GM06990 (cell line): ENCODE data around the gene MACROH2A2.

ENCODE experiments used
- DNase-seq: peaks from one replicate; pipeline ENCODE4 v3.0.0-alpha.2; 2011; ENCODE audit not compliant: insufficient read length; ENCODE audit errors: extremely low read depth
- H3K27me3 ChIP-seq: replicated peaks from 2 replicates; pipeline ENCODE4 v1.6.0; 2011; ENCODE audit warnings: low read length; ENCODE audit not compliant: control insufficient read depth, insufficient read depth
- H3K36me3 ChIP-seq: 2 replicates; pipeline ENCODE4 v1.5.1; 2011; ENCODE audit warnings: low read length; ENCODE audit not compliant: control insufficient read depth, insufficient read depth
- H3K4me3 ChIP-seq: replicated peaks from 2 replicates; pipeline ENCODE4 v1.5.1; 2011; ENCODE audit warnings: low read depth, mild to moderate bottlenecking, control low read depth, low read length
- CTCF ChIP-seq: IDR thresholded peaks from 2 replicates; pipeline ENCODE4 v1.5.1; 2011; ENCODE audit warnings: low read length, control low read depth, mild to moderate bottlenecking, inconsistent platforms; ENCODE audit not compliant: insufficient read depth, poor library complexity, severe bottlenecking

The MACROH2A2 gene

GRCh38 chr10:70084189-70084588 lies 31.5 kb downstream of the MACROH2A2 start:
- DNase-seq, result no peak
- H3K27me3 ChIP-seq, result no peaks in the 10 kb centered on the region; the same call in 1 of the 2 replicates
- no peaks in the 10 kb centered on the region for H3K36me3 ChIP-seq
- H3K4me3 ChIP-seq, result no peak overlapping the region
- TF ChIP-seq CTCF, result no peak

- H3K4me3 ChIP-seq, result no peak overlapping the region
- H3K36me3 ChIP-seq, result no peaks in the 10 kb centered on the region
- H3K27me3 ChIP-seq, result no peaks in the 10 kb centered on the region; the same call in 1 of the 2 replicates
- TF ChIP-seq CTCF, result no peak
- no peak for DNase-seq
These were observed 33.4 kb downstream of the MACROH2A2 start for GRCh38 chr10:70085975-70086613.

- no peak overlapping the region for H3K4me3 ChIP-seq
- H3K36me3 ChIP-seq, result no peaks in the 10 kb centered on the region
- DNase-seq, result no peak
- no peak for TF ChIP-seq CTCF
- H3K27me3 ChIP-seq, result no peaks in the 10 kb centered on the region; the same call in 1 of the 2 replicates
These were observed 35.1 kb downstream of the MACROH2A2 start for GRCh38 chr10:70087616-70088307.

GRCh38 chr10:70088308-70088698 lies 35.7 kb downstream of the MACROH2A2 start:
- no peak for DNase-seq
- H3K4me3 ChIP-seq, result no peak overlapping the region
- no peak for TF ChIP-seq CTCF
- no peaks in the 10 kb centered on the region for H3K36me3 ChIP-seq
- H3K27me3 ChIP-seq, result no peaks in the 10 kb centered on the region; the same call in 1 of the 2 replicates

GRCh38 chr10:70090013-70090412 lies 37.4 kb downstream of the MACROH2A2 start:
- no peak overlapping the region for H3K4me3 ChIP-seq
- no peaks in the 10 kb centered on the region for H3K36me3 ChIP-seq
- TF ChIP-seq CTCF, result no peak
- no peaks in the 10 kb centered on the region; the same call in 1 of the 2 replicates for H3K27me3 ChIP-seq
- DNase-seq, result no peak
